Measurements from ENCODE around the gene TSPEAR.

TSPEAR gene

GRCh38 chr21:44742418-44743153 is 31.2 kb upstream of the TSPEAR start:
- H3K4me3 ChIP-seq (ENCODE audit: low read depth, low read length) = no peak overlapping the region
- DNase-seq (ENCODE audit: low read depth) = no peak

GRCh38 chr21:44741921-44742320 is 30.5 kb upstream of the TSPEAR start:
- H3K4me3 ChIP-seq (ENCODE audit: low read depth, low read length) = no peak overlapping the region
- DNase-seq (ENCODE audit: low read depth) = no peak

- no peak overlapping the region for H3K4me3 ChIP-seq (ENCODE audit: low read depth, low read length)
- no peak for DNase-seq (ENCODE audit: low read depth)
Observed at GRCh38 chr21:44740742-44741141, 29.4 kb upstream of the TSPEAR start.

GRCh38 chr21:44739316-44739715 is 27.9 kb upstream of the TSPEAR start:
- H3K4me3 ChIP-seq (ENCODE audit: low read depth, low read length) = no peak overlapping the region
- DNase-seq (ENCODE audit: low read depth) = no peak

- H3K4me3 ChIP-seq (ENCODE audit: low read depth, low read length) = no peak overlapping the region
- DNase-seq (ENCODE audit: low read depth) = no peak
Observed at GRCh38 chr21:44738621-44739020, 27.2 kb upstream of the TSPEAR start.

- DNase-seq (ENCODE audit: low read depth) = no peak
- H3K4me3 ChIP-seq (ENCODE audit: low read depth, low read length) = no peak overlapping the region
Observed at GRCh38 chr21:44737706-44738354, 26.5 kb upstream of the TSPEAR start.

GRCh38 chr21:44736291-44737004 is 25.1 kb upstream of the TSPEAR start:
- DNase-seq (ENCODE audit: low read depth) = no peak
- H3K4me3 ChIP-seq (ENCODE audit: low read depth, low read length) = no peak overlapping the region

- H3K4me3 ChIP-seq (ENCODE audit: low read depth, low read length) = no peak overlapping the region
- DNase-seq (ENCODE audit: low read depth) = no peak
Observed at GRCh38 chr21:44735821-44736220, 24.4 kb upstream of the TSPEAR start.

- H3K4me3 ChIP-seq (ENCODE audit: low read depth, low read length) = no peak overlapping the region
- no peak for DNase-seq (ENCODE audit: low read depth)
Observed at GRCh38 chr21:44734841-44735240, 23.5 kb upstream of the TSPEAR start.

GRCh38 chr21:44734026-44734745 is 22.8 kb upstream of the TSPEAR start:
- DNase-seq (ENCODE audit: low read depth) = no peak
- no peak overlapping the region for H3K4me3 ChIP-seq (ENCODE audit: low read depth, low read length)

GRCh38 chr21:44732956-44733355 is 21.6 kb upstream of the TSPEAR start:
- H3K4me3 ChIP-seq (ENCODE audit: low read depth, low read length) = no peak overlapping the region
- DNase-seq (ENCODE audit: low read depth) = no peak

- H3K4me3 ChIP-seq (ENCODE audit: low read depth, low read length) = no peak overlapping the region
- no peak for DNase-seq (ENCODE audit: low read depth)
Observed at GRCh38 chr21:44732263-44732662, 20.9 kb upstream of the TSPEAR start.

- no peak for DNase-seq (ENCODE audit: low read depth)
Observed at GRCh38 chr21:44730951-44731579, 19.7 kb upstream of the TSPEAR start.

GRCh38 chr21:44730028-44730395 is 18.6 kb upstream of the TSPEAR start:
- DNase-seq (ENCODE audit: low read depth) = no peak
- no peak overlapping the region for H3K4me3 ChIP-seq (ENCODE audit: low read depth, low read length)

More at GRCh38 chr21:44730951-44731579, 19.7 kb upstream of the TSPEAR start:
- H3K4me3 ChIP-seq (ENCODE audit: low read depth, low read length) = no peak overlapping the region

GRCh38 chr21:44729336-44730027 is 18.1 kb upstream of the TSPEAR start:
- no peak overlapping the region for H3K4me3 ChIP-seq (ENCODE audit: low read depth, low read length)
- no peak for DNase-seq (ENCODE audit: low read depth)

GRCh38 chr21:44728716-44729115 is 17.3 kb upstream of the TSPEAR start:
- DNase-seq (ENCODE audit: low read depth) = no peak
- no peak overlapping the region for H3K4me3 ChIP-seq (ENCODE audit: low read depth, low read length)

- no peak overlapping the region for H3K4me3 ChIP-seq (ENCODE audit: low read depth, low read length)
- DNase-seq (ENCODE audit: low read depth) = no peak
Observed at GRCh38 chr21:44727757-44728156, 16.4 kb upstream of the TSPEAR start.

GRCh38 chr21:44727321-44727720 is 15.9 kb upstream of the TSPEAR start:
- no peak for DNase-seq (ENCODE audit: low read depth)
- H3K4me3 ChIP-seq (ENCODE audit: low read depth, low read length) = no peak overlapping the region

- H3K4me3 ChIP-seq (ENCODE audit: low read depth, low read length) = no peak overlapping the region
- no peak for DNase-seq (ENCODE audit: low read depth)
Observed at GRCh38 chr21:44726826-44727225, 15.5 kb upstream of the TSPEAR start.
